SU-DHL-6 (cell line): Measurements from ENCODE around the gene ARHGAP6.

Source experiments
- H2AFZ ChIP-seq: fragments of 200-600 bp; sonication (generic); 2 replicates; pipeline ENCODE4 v1.6.1; 2014; ENCODE audit warnings: low read depth, mild to moderate bottlenecking, moderate library complexity, mixed read lengths, antibody characterized with exemption, low read length; ENCODE audit not compliant: severe bottlenecking
- H3F3A ChIP-seq: fragments of 200-600 bp; shearing (Covaris generic); 2 replicates; pipeline ENCODE4 v1.6.0; 2016; ENCODE audit warnings: antibody characterized with exemption, mild to moderate bottlenecking; ENCODE audit not compliant: insufficient read depth
- H3K27ac ChIP-seq: fragments of 200-600 bp; sonication (generic); 2 replicates; pipeline ENCODE4 v1.5.1; 2016; ENCODE audit warnings: low read depth, mild to moderate bottlenecking, low read length, moderate library complexity, mixed read lengths
- H3K27me3 ChIP-seq: fragments of 200-600 bp; sonication (generic), shearing (Covaris generic); 2 replicates; pipeline ENCODE4 v1.6.0; 2014; ENCODE audit warnings: mild to moderate bottlenecking, low read length
- H3K36me3 ChIP-seq: fragments of 200-600 bp; sonication (generic); 2 replicates; pipeline ENCODE4 v1.6.1; 2014; ENCODE audit warnings: mild to moderate bottlenecking, low read length, mixed read lengths
- H3K4me2 ChIP-seq: fragments of 300-600, 200-600 bp; shearing (Covaris generic), sonication (generic); 2 replicates; pipeline ENCODE4 v1.6.0; 2014; ENCODE audit warnings: low read length, low read depth, mild to moderate bottlenecking; ENCODE audit not compliant: poor library complexity, severe bottlenecking
- H3K4me3 ChIP-seq: fragments of 200-600 bp; sonication (generic); 2 replicates; pipeline ENCODE4 v1.5.1; 2014; ENCODE audit warnings: antibody characterized with exemption, low read length, mild to moderate bottlenecking, mixed read lengths; ENCODE audit not compliant: insufficient read depth, poor library complexity, severe bottlenecking
- H3K79me2 ChIP-seq: fragments of 200-600 bp; sonication (generic); 2 replicates; pipeline ENCODE4 v1.6.1; 2014; ENCODE audit warnings: mild to moderate bottlenecking, low read length, moderate library complexity; ENCODE audit not compliant: insufficient read depth
- H3K9ac ChIP-seq: fragments of 200-600 bp; sonication (generic); 2 replicates; pipeline ENCODE4 v1.7.0; 2014; ENCODE audit warnings: mild to moderate bottlenecking, low read length
- H3K9me2 ChIP-seq: fragments of 200-600 bp; sonication (generic); replicated peaks from 2 replicates; pipeline ENCODE4 v1.6.1; 2014; ENCODE audit warnings: low read length; ENCODE audit not compliant: insufficient read depth
- H3K9me3 ChIP-seq: fragments of 200-600 bp; sonication (generic); 2 replicates; pipeline ENCODE4 v1.6.1; 2014; ENCODE audit warnings: low read length, mixed read lengths; ENCODE audit not compliant: insufficient read depth
- H4K20me1 ChIP-seq: fragments of 200-600 bp; sonication (generic); 2 replicates; pipeline ENCODE4 v1.6.1; 2014; ENCODE audit warnings: low read depth, mild to moderate bottlenecking, antibody characterized with exemption, low read length, moderate library complexity, mixed read lengths
- CTCF ChIP-seq: fragments of 200-600 bp; sonication (generic); IDR thresholded peaks from one replicate; pipeline ENCODE4 v1.5.1; 2017; ENCODE audit warnings: antibody characterized with exemption, mild to moderate bottlenecking, low read length, moderate library complexity; ENCODE audit not compliant: insufficient read depth, poor library complexity, severe bottlenecking
- EZH2phosphoT487 ChIP-seq: fragments of 200-600 bp; sonication (generic), shearing (Covaris generic); conservative IDR thresholded peaks from 2 replicates; pipeline ENCODE4 v1.6.1; 2018; ENCODE audit warnings: mild to moderate bottlenecking, antibody characterized with exemption, low read length, moderate library complexity, mixed read lengths

The ARHGAP6 gene

GRCh38 chrX:11484290-11484689 is 181.4 kb downstream of the ARHGAP6 start:
- H3K4me2 ChIP-seq: no peak overlapping the region
- no peaks in the 10 kb centered on the region for H3K36me3 ChIP-seq
- H3K27ac ChIP-seq: no peak overlapping the region
- H3K79me2 ChIP-seq: no peaks in the 10 kb centered on the region
- TF ChIP-seq CTCF (no peak), EZH2phosphoT487 (no peak)
- no peak overlapping the region for H3K4me3 ChIP-seq
- no peaks in the 10 kb centered on the region for H3K27me3 ChIP-seq
- H3K9me3 ChIP-seq: no peaks in the 10 kb centered on the region
- H2AFZ ChIP-seq: no peak overlapping the region
- no peaks in the 10 kb centered on the region for H4K20me1 ChIP-seq
- H3F3A ChIP-seq: no peaks in the 10 kb centered on the region
- H3K9me2 ChIP-seq: no peaks in the 10 kb centered on the region
- no peak overlapping the region for H3K9ac ChIP-seq

- Histone ChIP-seq H3K4me3 (no peak overlapping the region), H3K27ac (no peak overlapping the region), H3K9ac (no peak overlapping the region), H3K79me2 (no peaks in the 10 kb centered on the region), H3K4me2 (no peak overlapping the region), H4K20me1 (no peaks in the 10 kb centered on the region), H3K9me2 (no peaks in the 10 kb centered on the region), H3K9me3 (no peaks in the 10 kb centered on the region), H3F3A (no peaks in the 10 kb centered on the region), H3K36me3 (no peaks in the 10 kb centered on the region), H3K27me3 (no peaks in the 10 kb centered on the region), H2AFZ (no peak overlapping the region)
- TF ChIP-seq EZH2phosphoT487 (no peak), CTCF (no peak)
These were observed 184.7 kb downstream of the ARHGAP6 start for GRCh38 chrX:11481035-11481434.

GRCh38 chrX:11480626-11481025 is 185.1 kb downstream of the ARHGAP6 start:
- Histone ChIP-seq H2AFZ (no peak overlapping the region), H3K4me3 (no peak overlapping the region), H3K27me3 (no peaks in the 10 kb centered on the region), H3K9me2 (no peaks in the 10 kb centered on the region), H3K79me2 (no peaks in the 10 kb centered on the region), H3K36me3 (no peaks in the 10 kb centered on the region), H3K9ac (no peak overlapping the region), H3K4me2 (no peak overlapping the region), H3K27ac (no peak overlapping the region), H3F3A (no peaks in the 10 kb centered on the region), H3K9me3 (no peaks in the 10 kb centered on the region), H4K20me1 (no peaks in the 10 kb centered on the region)
- TF ChIP-seq EZH2phosphoT487 (no peak), CTCF (no peak)

GRCh38 chrX:11478911-11479310 is 186.8 kb downstream of the ARHGAP6 start:
- Histone ChIP-seq H3K4me2 (no peak overlapping the region), H3K27me3 (no peaks in the 10 kb centered on the region), H3K27ac (no peak overlapping the region), H4K20me1 (no peaks in the 10 kb centered on the region), H2AFZ (no peak overlapping the region), H3K4me3 (no peak overlapping the region), H3K79me2 (no peaks in the 10 kb centered on the region), H3F3A (no peaks in the 10 kb centered on the region), H3K9me2 (no peaks in the 10 kb centered on the region), H3K9ac (no peak overlapping the region), H3K36me3 (no peaks in the 10 kb centered on the region), H3K9me3 (no peaks in the 10 kb centered on the region)
- TF ChIP-seq CTCF: no peak
- TF ChIP-seq EZH2phosphoT487: no peak
